GM23338 (cell line): Measurements from ENCODE around the gene TENM4. TPM values are rescaled to one million over a fixed set of nuclear protein-coding genes. Genes with fewer than 3 reads are reported as not detected.

Source experiments
- ATAC-seq: fragments of 200-7000 bp; cut with Tn5 transposase; 3 replicates; pipeline ENCODE4 v1.9.1; 2020
- DNase-seq: peaks from one replicate; pipeline ENCODE4 v3.0.0-alpha.2; 2015; ENCODE audit warnings: low spot score
- H2AFZ ChIP-seq: fragments of 200-600 bp; sonication (generic); 2 replicates; pipeline ENCODE4 v1.8.0; 2016; ENCODE audit warnings: antibody characterized with exemption, mild to moderate bottlenecking, moderate library complexity
- H3F3A ChIP-seq: fragments of 200-600 bp; sonication (generic); replicated peaks from 2 replicates; pipeline ENCODE4 v1.8.0; 2017; ENCODE audit warnings: antibody characterized with exemption, mixed run types, low read depth
- H3K27ac ChIP-seq: fragments of 200-600 bp; sonication (generic); 2 replicates; pipeline ENCODE4 v1.6.1; 2016; ENCODE audit warnings: low read depth
- H3K27me3 ChIP-seq: fragments of 200-600 bp; sonication (generic); 2 replicates; pipeline ENCODE4 v1.8.0; 2016; ENCODE audit warnings: mild to moderate bottlenecking, mixed run types, moderate library complexity; ENCODE audit not compliant: insufficient read depth
- H3K36me3 ChIP-seq: fragments of 200-600 bp; sonication (generic); 2 replicates; pipeline ENCODE4 v1.8.0; 2016; ENCODE audit warnings: mild to moderate bottlenecking; ENCODE audit not compliant: insufficient read depth
- H3K4me1 ChIP-seq: fragments of 200-600 bp; sonication (generic); 2 replicates; pipeline ENCODE4 v1.8.0; 2016; ENCODE audit warnings: mild to moderate bottlenecking, moderate library complexity; ENCODE audit not compliant: insufficient read depth
- H3K4me2 ChIP-seq: fragments of 200-600 bp; sonication (generic); 2 replicates; pipeline ENCODE4 v1.7.1; 2017; ENCODE audit warnings: mixed run types
- H3K4me3 ChIP-seq: fragments of 200-600 bp; sonication (generic); 2 replicates; pipeline ENCODE4 v1.6.1; 2016; ENCODE audit warnings: mixed run types
- H3K79me2 ChIP-seq: fragments of 200-600 bp; sonication (generic); replicated peaks from 2 replicates; pipeline ENCODE4 v1.8.0; 2017; ENCODE audit warnings: mild to moderate bottlenecking; ENCODE audit not compliant: insufficient read depth
- H3K9me2 ChIP-seq: fragments of 200-600 bp; sonication (generic); 2 replicates; pipeline ENCODE4 v1.8.0; 2017; ENCODE audit not compliant: insufficient read depth
- H4K20me1 ChIP-seq: fragments of 200-600 bp; sonication (generic); replicated peaks from 2 replicates; pipeline ENCODE4 v1.8.0; 2017; ENCODE audit warnings: mild to moderate bottlenecking; ENCODE audit not compliant: insufficient read depth
- H3K27ac Mint-ChIP-seq: 2 replicates; pipeline ENCODE4 v1.8.0; 2020; ENCODE audit warnings: inconsistent platforms, mild to moderate bottlenecking, moderate library complexity, mixed read lengths
- H3K27me3 Mint-ChIP-seq: 3 replicates; pipeline ENCODE4 v1.8.0; 2022; ENCODE audit warnings: low read depth, mild to moderate bottlenecking, moderate library complexity, mixed read lengths, inconsistent platforms; ENCODE audit not compliant: insufficient read depth, poor library complexity
- H3K36me3 Mint-ChIP-seq: 3 replicates; pipeline ENCODE4 v1.8.0; 2021; ENCODE audit warnings: low read depth, mild to moderate bottlenecking, inconsistent platforms, moderate library complexity, mixed read lengths
- H3K4me1 Mint-ChIP-seq: 3 replicates; pipeline ENCODE4 v1.8.0; 2020; ENCODE audit warnings: mild to moderate bottlenecking, inconsistent platforms, mixed read lengths
- H3K4me3 Mint-ChIP-seq: 3 replicates; pipeline ENCODE4 v1.8.0; 2021; ENCODE audit warnings: moderate library complexity, mild to moderate bottlenecking, inconsistent platforms, mixed read lengths
- H3K9me3 Mint-ChIP-seq: 3 replicates; pipeline ENCODE4 v1.8.0; 2020; ENCODE audit warnings: moderate library complexity, mild to moderate bottlenecking, inconsistent platforms, mixed read lengths
- ETS1 ChIP-seq: IDR thresholded peaks from 2 replicates; pipeline ENCODE4 v1.6.1; 2016; ENCODE audit warnings: antibody characterized with exemption
- NANOG ChIP-seq: IDR thresholded peaks from 2 replicates; pipeline ENCODE4 v1.6.1; 2016; ENCODE audit warnings: antibody characterized with exemption, borderline replicate concordance
- STAT1 ChIP-seq: IDR thresholded peaks from one replicate; pipeline ENCODE4 v1.6.1; 2016; ENCODE audit warnings: antibody characterized with exemption; ENCODE audit not compliant: unreplicated experiment
- ZNF114 ChIP-seq: fragments of 250-450 bp; sonication (Bioruptor Pico); IDR thresholded peaks from 2 replicates; pipeline ENCODE4 v1.5.0; 2020; ENCODE audit warnings: mild to moderate bottlenecking, moderate library complexity
- ZNF331 ChIP-seq: fragments of 250-450 bp; sonication (Bioruptor Pico); IDR thresholded peaks from 2 replicates; pipeline ENCODE4 v1.5.0; 2020; ENCODE audit warnings: low read depth, mild to moderate bottlenecking, moderate library complexity
- ZNF462 ChIP-seq: fragments of 250-450 bp; sonication (Bioruptor Pico); IDR thresholded peaks from 2 replicates; pipeline ENCODE4 v1.5.0; 2020; ENCODE audit warnings: mild to moderate bottlenecking, moderate library complexity
- polyA plus RNA-seq: library from polyadenylated mRNA; unstranded; fragments of >200 nt; fragmentation: Nextera tagmentation; extraction: Ambion mirVana; gene quantifications from 2 replicates; pipeline ENCODE4 v1.2.1, GENCODE V29; 2016
- total RNA-seq: library from RNA; depleted of rRNA; stranded (reverse); fragments of >200 nt; shearing (Covaris generic); gene quantifications from 2 replicates; pipeline ENCODE4 v1.2.3, GENCODE V29; 2014

TENM4 gene
- total and polyA plus RNA-seq, 2 experiments from 2014 or later, result 7.3 TPM

DNA sequence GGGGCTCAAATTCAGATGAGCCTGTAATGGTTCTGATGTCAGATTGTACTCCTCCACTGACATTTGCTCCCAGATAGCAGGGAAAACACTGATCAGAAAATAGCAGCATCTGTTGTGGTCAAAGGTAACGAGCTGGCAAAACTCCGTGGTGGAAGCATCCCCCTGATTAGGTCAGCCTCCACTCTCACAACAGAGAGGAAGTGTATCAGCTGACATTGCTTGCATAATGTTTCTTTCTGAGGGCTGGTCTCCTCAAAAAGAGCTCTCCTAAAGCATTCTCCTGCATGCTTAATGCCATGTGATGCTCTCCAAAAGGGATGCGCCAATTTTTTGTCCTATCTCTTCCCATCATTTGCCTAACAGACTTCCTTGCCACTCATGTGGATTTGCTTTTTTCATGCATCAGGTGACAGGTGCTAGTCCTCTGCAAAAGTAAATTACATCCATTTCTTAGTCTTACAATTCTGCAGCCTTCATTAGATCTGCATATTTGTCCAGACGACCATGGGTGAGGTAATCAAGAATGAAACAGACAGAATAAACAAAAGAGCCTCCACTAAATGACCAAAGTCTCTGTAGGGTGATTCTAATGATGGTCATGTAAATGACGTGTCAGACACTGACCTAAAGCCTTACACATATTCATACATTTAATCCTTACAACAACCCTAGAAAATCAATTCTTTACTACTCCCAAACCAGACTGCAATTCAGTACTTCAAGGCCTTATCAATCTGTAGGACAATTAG lies 6.4 kb upstream of the TENM4 start (continued):
- TF ChIP-seq ETS1 (no peak), ZNF331 (CRISPR knock-in tag) (no peak), STAT1 (no peak)

- Mint-ChIP-seq H3K36me3 (no peaks in the 10 kb centered on the region; the same call in 1 of the 3 replicates), H3K27ac (no peak overlapping the region), H3K27me3 (peaks cover 15% of the 10 kb centered on the region), H3K4me3 (no peak overlapping the region), H3K4me1 (peaks cover 31% of the 10 kb centered on the region), H3K9me3 (peaks cover 4% of the 10 kb centered on the region)
- TF ChIP-seq ZNF462 (CRISPR knock-in tag) (no peak), ETS1 (no peak), ZNF114 (CRISPR knock-in tag) (no peak), NANOG (no peak)
- Histone ChIP-seq H3F3A (no peaks in the 10 kb centered on the region), H3K27me3 (peaks cover 48% of the 10 kb centered on the region), H3K79me2 (no peaks in the 10 kb centered on the region), H4K20me1 (no peaks in the 10 kb centered on the region), H3K27ac (no peak overlapping the region), H3K4me3 (no peak overlapping the region), H3K36me3 (no peaks in the 10 kb centered on the region), H3K4me2 (no peak overlapping the region), H3K4me1 (peaks cover 30% of the 10 kb centered on the region), H2AFZ (peak overlapping the region; percentile 74; the same call in 1 of the 2 replicates), H3K9me2 (0 out of 2 replicates have a peak, but pooled peaks cover 4% of the 10 kb centered on the region)
- no peak for DNase-seq
- ATAC-seq, result no peak
Measured at GRCh38 chr11:79444923-79445322, 4.1 kb upstream of the TENM4 start.
